PC-9 (cell line): Measurements from ENCODE around the gene NTNG1. TPM values are rescaled to one million over a fixed set of nuclear protein-coding genes. Genes with fewer than 3 reads are reported as not detected.

ENCODE experiments used
- BruUV-seq: library from RNA; stranded (reverse); fragments of 400-500 nt; replicated peaks from 2 replicates; lab custom pipeline; 2021; lab: Mats Ljungman, UMichigan
- CTCF ChIA-PET: fragments of 300-600 bp; sonication (Branson Sonifier 250); formaldehyde crosslinking; loops from one replicate; lab custom pipeline; 2022; ENCODE audit warnings: antibody characterized with exemption; lab: Charles Lee
- POLR2A ChIA-PET: fragments of 300-600 bp; sonication (Branson Sonifier 250); formaldehyde crosslinking; loops from one replicate; lab custom pipeline; 2022; ENCODE audit warnings: antibody characterized with exemption; ENCODE audit not compliant: unreplicated experiment; lab: Charles Lee
- DNase-seq, 2 experiments: peaks; one replicate each; pipeline versions ENCODE4 v3.0.0 to v3.0.0-alpha.2; 2015 to 2022; ENCODE audit warnings: mixed read lengths in 1 of 2
- H2AFZ ChIP-seq: fragments of 200-600 bp; sonication (generic); 2 replicates; pipeline ENCODE4 v1.8.1; 2017; ENCODE audit warnings: antibody characterized with exemption
- H3F3A ChIP-seq: fragments of 200-600 bp; sonication (generic); 2 replicates; pipeline ENCODE4 v1.8.1; 2017; ENCODE audit warnings: antibody characterized with exemption, mild to moderate bottlenecking, low read depth; ENCODE audit not compliant: insufficient read depth
- H3K27ac ChIP-seq: fragments of 200-600 bp; sonication (generic); 2 replicates; pipeline ENCODE4 v1.6.1; 2016; ENCODE audit warnings: mixed run types
- H3K27me3 ChIP-seq: fragments of 200-600 bp; sonication (generic); 2 replicates; pipeline ENCODE4 v1.6.1; 2016; ENCODE audit warnings: low read depth, mixed run types; ENCODE audit not compliant: insufficient read depth
- H3K36me3 ChIP-seq: fragments of 200-600 bp; sonication (generic); 2 replicates; pipeline ENCODE4 v1.6.1; 2016; ENCODE audit warnings: low read depth, mixed run types
- H3K4me1 ChIP-seq: fragments of 200-600 bp; sonication (generic); replicated peaks from 2 replicates; pipeline ENCODE4 v1.6.1; 2016; ENCODE audit warnings: mixed run types; ENCODE audit not compliant: insufficient read depth
- H3K4me2 ChIP-seq: fragments of 200-600 bp; sonication (generic); 2 replicates; pipeline ENCODE4 v1.6.1; 2017; ENCODE audit warnings: mixed run types
- H3K4me3 ChIP-seq: fragments of 200-600 bp; sonication (generic); 2 replicates; pipeline ENCODE4 v1.6.1; 2016; ENCODE audit warnings: mixed run types
- H3K79me2 ChIP-seq: fragments of 200-600 bp; sonication (generic); 2 replicates; pipeline ENCODE4 v1.6.1; 2017; ENCODE audit warnings: low read depth, mixed run types
- H3K9me2 ChIP-seq: fragments of 200-600 bp; sonication (generic); 2 replicates; pipeline ENCODE4 v1.8.1; 2017; ENCODE audit warnings: mild to moderate bottlenecking; ENCODE audit not compliant: insufficient read depth
- H3K9me3 ChIP-seq: fragments of 200-600 bp; sonication (generic); 2 replicates; pipeline ENCODE4 v1.8.1; 2016; ENCODE audit warnings: low read depth; ENCODE audit not compliant: insufficient read depth
- H4K20me1 ChIP-seq: fragments of 200-600 bp; sonication (generic); 2 replicates; pipeline ENCODE4 v1.8.1; 2017; ENCODE audit not compliant: insufficient read depth
- CTCF ChIP-seq: fragments of 200-600 bp; sonication (generic); conservative IDR thresholded peaks from 2 replicates; pipeline ENCODE4 v1.6.1; 2017; ENCODE audit warnings: mixed run types, antibody characterized with exemption, mild to moderate bottlenecking, moderate library complexity
- EZH2 ChIP-seq: fragments of 200-600 bp; sonication (generic); IDR thresholded peaks from 2 replicates; pipeline ENCODE4 v1.8.0; 2017; ENCODE audit warnings: antibody characterized with exemption, low read depth
- intact Hi-C: fragments of 100-400 bp; cut with micrococcal nuclease; formaldehyde crosslinking; loops from one replicate; pipeline ENCODE4 v1.10.0; 2022; ENCODE audit not compliant: unreplicated experiment
- total RNA-seq: library from RNA; stranded (reverse); gene quantifications from 2 replicates; pipeline ENCODE4 v1.2.3, GENCODE V29; 2021

Gene NTNG1
- total RNA-seq, 1 experiment from 2014 or later: not detected

GRCh38 chr1:107328087-107328486, 187.2 kb downstream of the NTNG1 start:
- POLR2A ChIA-PET: no interaction called here
- Histone ChIP-seq H3F3A (no peaks in the 10 kb centered on the region), H3K79me2 (no peaks in the 10 kb centered on the region), H2AFZ (no peak overlapping the region), H3K9me2 (0 out of 2 replicates have a peak, but pooled peaks cover 4% of the 10 kb centered on the region), H3K4me1 (no peaks in the 10 kb centered on the region), H3K9me3 (no peaks in the 10 kb centered on the region), H3K4me2 (no peak overlapping the region), H3K27ac (no peak overlapping the region), H3K4me3 (no peak overlapping the region), H3K36me3 (no peaks in the 10 kb centered on the region), H3K27me3 (no peaks in the 10 kb centered on the region), H4K20me1 (no peaks in the 10 kb centered on the region)
- TF ChIP-seq CTCF (no peak), EZH2 (no peak)
- no TSS peak for BruUV-seq
- DNase-seq: no peak
- intact Hi-C loops: no loop called here
- CTCF ChIA-PET: no interaction called here

GRCh38 chr1:107339775-107340174, 198.9 kb downstream of the NTNG1 start:
- Histone ChIP-seq H3K36me3 (no peaks in the 10 kb centered on the region), H3K4me3 (no peak overlapping the region), H3F3A (no peaks in the 10 kb centered on the region), H3K9me3 (no peaks in the 10 kb centered on the region), H4K20me1 (no peaks in the 10 kb centered on the region), H2AFZ (no peak overlapping the region), H3K4me1 (no peaks in the 10 kb centered on the region), H3K27me3 (no peaks in the 10 kb centered on the region), H3K4me2 (no peak overlapping the region), H3K27ac (no peak overlapping the region), H3K9me2 (no peaks in the 10 kb centered on the region), H3K79me2 (no peaks in the 10 kb centered on the region)
- BruUV-seq: no TSS peak
- DNase-seq: no peak
- CTCF ChIA-PET: no interaction called here
- TF ChIP-seq EZH2 (no peak), CTCF (no peak)
- intact Hi-C loops: no loop called here
- POLR2A ChIA-PET: no interaction called here

- no peaks in the 10 kb centered on the region for H3K4me1 ChIP-seq
- H3K27me3 ChIP-seq: no peaks in the 10 kb centered on the region
- BruUV-seq: no TSS peak
- DNase-seq: no peak
- H3K79me2 ChIP-seq: no peaks in the 10 kb centered on the region
- no peak overlapping the region for H3K4me3 ChIP-seq
- H3F3A ChIP-seq: no peaks in the 10 kb centered on the region
- H3K4me2 ChIP-seq: no peak overlapping the region
- H4K20me1 ChIP-seq: no peaks in the 10 kb centered on the region
- no peaks in the 10 kb centered on the region for H3K9me3 ChIP-seq
- ChIA-PET CTCF (no interaction called here), POLR2A (no interaction called here)
- no peak overlapping the region for H2AFZ ChIP-seq
- intact Hi-C loops: no loop called here
- H3K9me2 ChIP-seq: no peaks in the 10 kb centered on the region
- no peak overlapping the region for H3K27ac ChIP-seq
- H3K36me3 ChIP-seq: no peaks in the 10 kb centered on the region
- TF ChIP-seq CTCF: no peak
Measured at GRCh38 chr1:107342316-107342715, 201.5 kb downstream of the NTNG1 start.
